ENCODE data around the gene CUL4A. TPM values are rescaled to one million over a fixed set of nuclear protein-coding genes. Genes with fewer than 3 reads are reported as not detected.
A peak's percentile ranks its signal among the peaks of the same experiment; 100 is the strongest.

CUL4A gene
- total RNA-seq, 2 experiments from 2014 or later, result 54.6 to 56.6 TPM

GRCh38 chr13:113178070-113178895 is 31.1 kb upstream of the CUL4A start:
- peaks cover 30% of the 10 kb centered on the region for H3K4me1 Mint-ChIP-seq (ENCODE audit: low read depth)
- no peaks in the 10 kb centered on the region for H3K27me3 ChIP-seq (ENCODE audit: control insufficient read depth in 1 of 2, insufficient read depth in 2 of 2, low read length in 2 of 2)
- peaks cover 65% of the 10 kb centered on the region for H3K4me1 ChIP-seq (ENCODE audit: insufficient read depth, low read length)
- H3K9me3 ChIP-seq (ENCODE audit: control insufficient read depth in 1 of 2, insufficient read depth in 1 of 2, low read length in 2 of 2), result peaks cover 0 to 22% of the 10 kb centered on the region in 2 experiments
- H3K27ac Mint-ChIP-seq, result peak overlapping the region; percentile 36
- POLR2A ChIA-PET, result interaction anchor here (2.9 kb wide), 1 partner anchor 31 kb away, joined by 9 read pairs; the partner anchor contains the start of gene CUL4A
- peaks cover 66% of the 10 kb centered on the region for H3K36me3 ChIP-seq (ENCODE audit: insufficient read depth, low read length)
- H3K4me3 Mint-ChIP-seq, result no peak overlapping the region
- intact Hi-C loops (cut with DNase I, micrococcal nuclease), result no loop called here
- TF ChIP-seq CTCF (IDR thresholded peaks at IDR 0.05), result no peak
- DNase-seq (no peak), ATAC-seq (ENCODE audit: poor library complexity) (no peak)
- H3K27ac ChIP-seq (ENCODE audit: low read depth in 1 of 2, low read length in 2 of 2), result no peak overlapping the region
- no peak overlapping the region for H3K4me3 ChIP-seq (ENCODE audit: low read length)
- peaks cover 73% of the 10 kb centered on the region for H3K36me3 Mint-ChIP-seq (ENCODE audit: low read depth)
- CTCF ChIA-PET, result no interaction called here
- no peaks in the 10 kb centered on the region for H3K9me3 Mint-ChIP-seq
- no peaks in the 10 kb centered on the region for H3K27me3 Mint-ChIP-seq

GRCh38 chr13:113178896-113179167 is 30.6 kb upstream of the CUL4A start:
- DNase-seq (no peak), ATAC-seq (ENCODE audit: poor library complexity) (no peak)
- no peak for TF ChIP-seq CTCF (IDR thresholded peaks at IDR 0.05)
- Mint-ChIP-seq H3K36me3 (ENCODE audit: low read depth) (peaks cover 79% of the 10 kb centered on the region), H3K27ac (no peak overlapping the region), H3K4me3 (no peak overlapping the region), H3K27me3 (no peaks in the 10 kb centered on the region), H3K9me3 (no peaks in the 10 kb centered on the region), H3K4me1 (ENCODE audit: low read depth) (peaks cover 36% of the 10 kb centered on the region)
- no peaks in the 10 kb centered on the region for H3K27me3 ChIP-seq (ENCODE audit: control insufficient read depth in 1 of 2, insufficient read depth in 2 of 2, low read length in 2 of 2)
- H3K36me3 ChIP-seq (ENCODE audit: insufficient read depth, low read length), result peaks cover 72% of the 10 kb centered on the region
- ChIA-PET POLR2A (interaction anchor here (2.9 kb wide), 1 partner anchor 31 kb away, joined by 9 read pairs; the partner anchor contains the start of gene CUL4A), CTCF (no interaction called here)
- intact Hi-C loops (cut with DNase I, micrococcal nuclease), result no loop called here
- H3K4me3 ChIP-seq (ENCODE audit: low read length), result no peak overlapping the region
- no peak overlapping the region for H3K27ac ChIP-seq (ENCODE audit: low read depth in 1 of 2, low read length in 2 of 2)
- peaks cover 0 to 22% of the 10 kb centered on the region in 2 experiments for H3K9me3 ChIP-seq (ENCODE audit: control insufficient read depth in 1 of 2, insufficient read depth in 1 of 2, low read length in 2 of 2)
- H3K4me1 ChIP-seq (ENCODE audit: insufficient read depth, low read length), result peaks cover 69% of the 10 kb centered on the region

DNA sequence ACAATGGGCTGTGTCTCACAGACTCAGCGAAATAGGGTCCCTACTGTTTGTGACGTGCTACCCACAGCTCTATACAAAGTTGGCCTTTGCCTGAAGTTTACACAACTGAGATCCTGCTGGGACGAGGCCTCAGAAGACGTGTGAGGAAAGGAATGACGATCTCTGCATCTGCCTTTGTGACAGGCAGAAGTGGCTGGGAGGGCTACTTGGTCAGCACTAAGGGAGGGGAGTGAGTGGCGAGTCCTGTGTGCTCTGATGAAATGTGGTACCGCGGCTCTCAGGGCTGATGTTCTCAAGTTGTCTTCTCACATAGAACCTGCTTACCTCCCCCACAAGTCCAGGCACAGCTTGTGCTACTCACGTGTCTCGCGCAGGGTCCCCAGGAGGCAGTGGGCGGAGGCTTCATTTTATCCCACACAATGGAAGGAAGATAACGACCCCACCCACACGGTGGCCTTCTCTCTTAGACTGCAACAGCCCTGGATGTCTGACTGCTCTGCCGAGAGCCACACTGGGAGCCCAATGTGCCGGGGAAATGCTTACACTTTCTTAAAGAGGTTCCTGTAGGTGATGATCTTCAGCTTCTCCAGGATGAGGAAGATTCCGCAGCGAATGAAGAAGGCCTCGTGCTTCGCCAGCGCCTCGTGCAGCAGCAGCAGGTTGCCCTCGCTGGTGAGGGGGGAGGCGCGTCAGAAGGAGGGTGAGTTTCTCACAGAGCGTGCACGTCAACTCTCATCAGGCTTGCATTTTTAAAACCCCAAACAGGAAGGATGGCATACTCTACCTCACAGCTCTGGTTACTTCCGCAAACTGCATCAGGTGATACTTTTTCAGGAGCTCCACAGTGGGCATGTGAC is 29.8 kb upstream of the CUL4A start:
- peaks cover 70% of the 10 kb centered on the region for H3K4me1 ChIP-seq (ENCODE audit: insufficient read depth, low read length)
- H3K9me3 ChIP-seq (ENCODE audit: control insufficient read depth in 1 of 2, insufficient read depth in 1 of 2, low read length in 2 of 2), result peaks cover 0 to 22% of the 10 kb centered on the region in 2 experiments
- ChIA-PET POLR2A (interaction anchor here (1.4 to 2.9 kb wide), 2 partner anchors 11 to 30 kb away, joined by 4 to 9 read pairs; partner anchors contain the start of gene CUL4A), CTCF (no interaction called here)
- Mint-ChIP-seq H3K4me3 (peak overlapping the region; percentile 54), H3K9me3 (no peaks in the 10 kb centered on the region), H3K27me3 (no peaks in the 10 kb centered on the region), H3K27ac (peak overlapping the region; percentile 89), H3K4me1 (ENCODE audit: low read depth) (peaks cover 41% of the 10 kb centered on the region), H3K36me3 (ENCODE audit: low read depth) (peaks cover 84% of the 10 kb centered on the region)
- H3K27ac ChIP-seq (ENCODE audit: low read depth in 1 of 2, low read length in 2 of 2), result peak overlapping the region in 1 of 2 donors; percentile 9
- peaks cover 76% of the 10 kb centered on the region for H3K36me3 ChIP-seq (ENCODE audit: insufficient read depth, low read length)
- H3K4me3 ChIP-seq (ENCODE audit: low read length), result no peak overlapping the region
- DNase-seq (peak in 6 of 14 experiments; percentile 21 to 72 (median 46)), ATAC-seq (ENCODE audit: poor library complexity) (peak; percentile 72)
- no peaks in the 10 kb centered on the region for H3K27me3 ChIP-seq (ENCODE audit: control insufficient read depth in 1 of 2, insufficient read depth in 2 of 2, low read length in 2 of 2)
- intact Hi-C loops (cut with DNase I, micrococcal nuclease), result no loop called here
- no peak for TF ChIP-seq CTCF (IDR thresholded peaks at IDR 0.05)
